GM19240 (cell line): ENCODE data around the gene SYCE3.

Experiments used
- DNase-seq: peaks from one replicate; pipeline ENCODE4 v3.0.0; 2011; ENCODE audit warnings: low spot score; ENCODE audit not compliant: insufficient read length

Gene SYCE3

GRCh38 chr22:50576806-50577696 lies 14.3 kb upstream of the SYCE3 start:
- DNase-seq: no peak

- DNase-seq: no peak
Observed at GRCh38 chr22:50576070-50576469, 13.4 kb upstream of the SYCE3 start.

- no peak for DNase-seq
Observed at GRCh38 chr22:50575426-50575941, 12.8 kb upstream of the SYCE3 start.

- DNase-seq: no peak
Observed at GRCh38 chr22:50574383-50574755, 11.7 kb upstream of the SYCE3 start.

GRCh38 chr22:50573491-50574382 lies 11.0 kb upstream of the SYCE3 start:
- no peak for DNase-seq

- no peak for DNase-seq
Observed at GRCh38 chr22:50572965-50573364, 10.2 kb upstream of the SYCE3 start.

- DNase-seq: no peak
Observed at GRCh38 chr22:50571264-50572175, 8.8 kb upstream of the SYCE3 start.

- no peak for DNase-seq
Observed at GRCh38 chr22:50570861-50571260, 8.1 kb upstream of the SYCE3 start.

- no peak for DNase-seq
Observed at GRCh38 chr22:50569896-50570535, 7.3 kb upstream of the SYCE3 start.

- no peak for DNase-seq
Observed at GRCh38 chr22:50569041-50569459, 6.3 kb upstream of the SYCE3 start.

GRCh38 chr22:50568626-50569025 lies 5.9 kb upstream of the SYCE3 start:
- no peak for DNase-seq

- no peak for DNase-seq
Observed at GRCh38 chr22:50567721-50568252, 5.1 kb upstream of the SYCE3 start.

- no peak for DNase-seq
Observed at GRCh38 chr22:50564289-50564688, 1.6 kb upstream of the SYCE3 start.

GRCh38 chr22:50563413-50564160 lies 868 bp upstream of the SYCE3 start:
- no peak for DNase-seq

- DNase-seq: no peak
Observed at GRCh38 chr22:50561401-50562358, 1.0 kb downstream of the SYCE3 start.

- DNase-seq: no peak
Observed at GRCh38 chr22:50560034-50560433, 2.7 kb downstream of the SYCE3 start.

- no peak for DNase-seq
Observed at GRCh38 chr22:50556703-50557102, 6.0 kb downstream of the SYCE3 start.

GRCh38 chr22:50553310-50553709 lies 9.4 kb downstream of the SYCE3 start:
- no peak for DNase-seq
